GM23248 (cell line): ENCODE measurements around the gene B4GALT6. TPM values are rescaled to one million over a fixed set of nuclear protein-coding genes. Genes with fewer than 3 reads are reported as not detected.

Source experiments
- DNase-seq: peaks from one replicate; pipeline ENCODE4 v3.0.0-alpha.2; 2015
- H2AFZ ChIP-seq: fragments of 200-600 bp; sonication (generic); 2 replicates; pipeline ENCODE4 v1.6.1; 2016; ENCODE audit warnings: antibody characterized with exemption
- H3F3A ChIP-seq: fragments of 200-600 bp; sonication (generic); 2 replicates; pipeline ENCODE4 v1.6.1; 2016; ENCODE audit warnings: mild to moderate bottlenecking, antibody characterized with exemption, mixed run types; ENCODE audit not compliant: insufficient read depth
- H3K27ac ChIP-seq: fragments of 200-600 bp; sonication (generic); 2 replicates; pipeline ENCODE4 v1.5.1; 2016; ENCODE audit warnings: mild to moderate bottlenecking
- H3K27me3 ChIP-seq: fragments of 200-600 bp; sonication (generic); replicated peaks from 2 replicates; pipeline ENCODE4 v1.6.1; 2016; ENCODE audit warnings: mild to moderate bottlenecking; ENCODE audit not compliant: insufficient read depth
- H3K36me3 ChIP-seq: fragments of 200-600 bp; sonication (generic); 2 replicates; pipeline ENCODE4 v1.6.1; 2016; ENCODE audit warnings: low read depth, mild to moderate bottlenecking
- H3K4me1 ChIP-seq: fragments of 200-600 bp; sonication (generic); 2 replicates; pipeline ENCODE4 v1.6.1; 2016; ENCODE audit warnings: mild to moderate bottlenecking; ENCODE audit not compliant: insufficient read depth
- H3K4me2 ChIP-seq: fragments of 200-600 bp; sonication (generic); one replicate; pipeline ENCODE4 v1.6.1; 2016; ENCODE audit warnings: mild to moderate bottlenecking; ENCODE audit not compliant: unreplicated experiment
- H3K4me3 ChIP-seq: fragments of 200-600 bp; sonication (generic); 2 replicates; pipeline ENCODE4 v1.5.1; 2016; ENCODE audit warnings: mild to moderate bottlenecking
- H3K79me2 ChIP-seq: fragments of 200-600 bp; sonication (generic); 2 replicates; pipeline ENCODE4 v1.6.1; 2016; ENCODE audit warnings: mild to moderate bottlenecking; ENCODE audit not compliant: insufficient read depth
- H3K9ac ChIP-seq: fragments of 200-600 bp; sonication (generic); 2 replicates; pipeline ENCODE4 v1.6.1; 2016; ENCODE audit warnings: mild to moderate bottlenecking
- H3K9me2 ChIP-seq: fragments of 200-600 bp; sonication (generic); 2 replicates; pipeline ENCODE4 v1.6.1; 2016; ENCODE audit warnings: mixed run types, mild to moderate bottlenecking, moderate library complexity; ENCODE audit not compliant: insufficient read depth
- H3K9me3 ChIP-seq: fragments of 200-600 bp; sonication (generic); one replicate; pipeline ENCODE4 v1.6.1; 2017; ENCODE audit warnings: low read depth
- H4K20me1 ChIP-seq: fragments of 200-600 bp; sonication (generic); 2 replicates; pipeline ENCODE4 v1.6.0; 2016; ENCODE audit not compliant: insufficient read depth
- EZH2 ChIP-seq: fragments of 200-600 bp; sonication (generic); IDR thresholded peaks from 2 replicates; pipeline ENCODE4 v1.6.1; 2018; ENCODE audit warnings: antibody characterized with exemption, mild to moderate bottlenecking; ENCODE audit not compliant: insufficient read depth, poor library complexity, severe bottlenecking
- EZH2phosphoT487 ChIP-seq: fragments of 200-600 bp; sonication (generic); IDR thresholded peaks from 2 replicates; pipeline ENCODE4 v1.6.1; 2018; ENCODE audit warnings: antibody characterized with exemption, moderate library complexity, mild to moderate bottlenecking, low read depth; ENCODE audit not compliant: insufficient read depth
- WGBS, 2 experiments: methylation state at CpG; one replicate each; pipeline ENCODE4 v1.1.6; 2015 to 2017; ENCODE audit warnings: low lambda C conversion rate in 2 of 2, low coverage in 1 of 2; ENCODE audit errors: missing lambda C conversion rate in 2 of 2; 5-methylcytosine and 5-hydroxymethylcytosine counted together
- in situ Hi-C: fragments of 300-500 bp; cut with MboI; formaldehyde crosslinking; loops from 2 replicates; pipeline ENCODE4 v1.15.0; 2020
- polyA plus RNA-seq: library from polyadenylated mRNA; unstranded; fragments of >200 nt; fragmentation: Nextera tagmentation; extraction: Ambion mirVana; gene quantifications from 2 replicates; pipeline ENCODE4 v1.2.1, GENCODE V29; 2016
- total RNA-seq: library from RNA; depleted of rRNA; stranded (reverse); fragments of >200 nt; shearing (Covaris generic); gene quantifications from 2 replicates; pipeline ENCODE4 v1.2.3, GENCODE V29; 2014

Gene B4GALT6
- total and polyA plus RNA-seq, 2 experiments from 2014 or later, result 1.2 to 2.4 TPM

DNA sequence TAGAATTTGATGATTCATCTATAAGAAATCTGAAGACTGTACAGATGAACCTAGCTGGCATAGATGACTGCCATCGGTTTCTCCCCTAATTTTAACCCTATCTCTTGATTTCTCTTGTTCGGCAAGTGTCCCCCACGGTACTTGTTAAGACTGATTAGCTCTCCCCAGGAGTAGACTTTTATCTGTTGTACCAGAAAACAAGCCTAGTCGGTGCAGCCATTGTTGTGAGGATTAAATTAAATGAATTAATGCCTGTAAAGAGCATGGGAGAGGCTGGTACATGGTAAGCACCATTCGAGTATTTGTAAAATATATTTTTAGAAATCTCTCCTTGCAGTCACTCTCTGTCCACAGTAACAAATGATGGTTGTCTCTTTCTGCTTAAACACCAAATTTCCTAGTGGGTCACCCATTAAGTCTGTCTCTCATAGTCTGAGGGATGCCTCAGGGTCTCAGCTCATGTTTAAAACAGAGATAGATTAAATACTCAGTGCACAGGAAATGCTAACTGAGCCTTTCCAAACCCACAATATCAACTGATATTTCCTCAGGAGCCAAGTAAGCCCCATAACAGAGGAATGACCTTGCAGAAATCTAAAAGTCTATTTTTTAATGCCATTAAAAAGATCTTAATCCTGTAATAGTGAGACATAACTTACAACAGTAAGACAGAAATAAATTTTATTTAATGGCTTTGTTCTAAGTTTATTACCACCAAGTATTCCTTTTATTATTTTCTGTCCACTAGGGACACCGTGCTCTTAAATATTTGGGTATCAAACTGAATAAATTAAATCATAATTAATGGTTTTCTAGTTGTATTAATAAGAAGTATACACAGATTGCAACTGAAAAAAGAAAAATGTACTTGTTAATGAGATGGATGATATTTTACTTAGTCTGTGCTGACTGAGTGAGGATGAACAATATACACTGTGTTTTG lies 2.9 kb upstream of the B4GALT6 start:
- H3K27me3 ChIP-seq, result no peaks in the 10 kb centered on the region
- H3K4me3 ChIP-seq, result no peak overlapping the region
- H3K9ac ChIP-seq, result no peak overlapping the region
- no peak overlapping the region for H3K27ac ChIP-seq
- H3K9me2 ChIP-seq, result no peaks in the 10 kb centered on the region
- H4K20me1 ChIP-seq, result no peaks in the 10 kb centered on the region
- TF ChIP-seq EZH2 (no peak), EZH2phosphoT487 (no peak)
- no peaks in the 10 kb centered on the region for H3K36me3 ChIP-seq
- no peak overlapping the region for H2AFZ ChIP-seq
- no peak overlapping the region for H3K4me2 ChIP-seq
- H3K79me2 ChIP-seq, result no peaks in the 10 kb centered on the region
- no peaks in the 10 kb centered on the region for H3K4me1 ChIP-seq
- DNase-seq, result peak; percentile 9
- no peaks in the 10 kb centered on the region for H3F3A ChIP-seq
- 79 to 85% methylated on average over 6 of the region's 6 CpGs for WGBS, 2 experiments
- in situ Hi-C loops, result no loop called here
- H3K9me3 ChIP-seq, result no peaks in the 10 kb centered on the region

DNA sequence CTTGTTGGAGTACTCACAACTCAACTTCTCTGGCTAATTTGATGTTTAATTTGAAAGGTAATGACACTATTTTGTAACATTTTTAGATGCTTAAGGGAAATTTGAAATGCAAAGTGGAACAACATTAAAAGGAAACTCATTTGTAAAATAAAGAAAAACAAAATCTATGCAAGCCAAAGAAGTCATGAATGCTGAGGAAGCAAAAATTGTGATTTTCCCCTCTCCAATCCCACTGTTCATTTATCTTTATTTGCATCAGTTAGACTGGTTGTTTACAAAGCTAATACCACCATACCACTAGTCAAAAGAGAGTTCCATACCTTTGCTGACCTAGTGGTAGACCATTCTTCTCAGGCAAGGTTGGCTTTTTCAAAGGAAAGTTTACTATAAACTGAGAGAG lies 2.2 kb upstream of the B4GALT6 start:
- no peaks in the 10 kb centered on the region for H3F3A ChIP-seq
- no peaks in the 10 kb centered on the region for H3K27me3 ChIP-seq
- H3K4me2 ChIP-seq, result no peak overlapping the region
- no peak overlapping the region for H2AFZ ChIP-seq
- H3K9me2 ChIP-seq, result no peaks in the 10 kb centered on the region
- H3K9me3 ChIP-seq, result no peaks in the 10 kb centered on the region
- TF ChIP-seq EZH2 (no peak), EZH2phosphoT487 (no peak)
- H3K79me2 ChIP-seq, result no peaks in the 10 kb centered on the region
- H3K9ac ChIP-seq, result no peak overlapping the region
- no peaks in the 10 kb centered on the region for H3K4me1 ChIP-seq
- no peak for DNase-seq
- H3K4me3 ChIP-seq, result no peak overlapping the region
- H3K36me3 ChIP-seq, result no peaks in the 10 kb centered on the region
- in situ Hi-C loops, result no loop called here
- H4K20me1 ChIP-seq, result no peaks in the 10 kb centered on the region
- no peak overlapping the region for H3K27ac ChIP-seq

DNA sequence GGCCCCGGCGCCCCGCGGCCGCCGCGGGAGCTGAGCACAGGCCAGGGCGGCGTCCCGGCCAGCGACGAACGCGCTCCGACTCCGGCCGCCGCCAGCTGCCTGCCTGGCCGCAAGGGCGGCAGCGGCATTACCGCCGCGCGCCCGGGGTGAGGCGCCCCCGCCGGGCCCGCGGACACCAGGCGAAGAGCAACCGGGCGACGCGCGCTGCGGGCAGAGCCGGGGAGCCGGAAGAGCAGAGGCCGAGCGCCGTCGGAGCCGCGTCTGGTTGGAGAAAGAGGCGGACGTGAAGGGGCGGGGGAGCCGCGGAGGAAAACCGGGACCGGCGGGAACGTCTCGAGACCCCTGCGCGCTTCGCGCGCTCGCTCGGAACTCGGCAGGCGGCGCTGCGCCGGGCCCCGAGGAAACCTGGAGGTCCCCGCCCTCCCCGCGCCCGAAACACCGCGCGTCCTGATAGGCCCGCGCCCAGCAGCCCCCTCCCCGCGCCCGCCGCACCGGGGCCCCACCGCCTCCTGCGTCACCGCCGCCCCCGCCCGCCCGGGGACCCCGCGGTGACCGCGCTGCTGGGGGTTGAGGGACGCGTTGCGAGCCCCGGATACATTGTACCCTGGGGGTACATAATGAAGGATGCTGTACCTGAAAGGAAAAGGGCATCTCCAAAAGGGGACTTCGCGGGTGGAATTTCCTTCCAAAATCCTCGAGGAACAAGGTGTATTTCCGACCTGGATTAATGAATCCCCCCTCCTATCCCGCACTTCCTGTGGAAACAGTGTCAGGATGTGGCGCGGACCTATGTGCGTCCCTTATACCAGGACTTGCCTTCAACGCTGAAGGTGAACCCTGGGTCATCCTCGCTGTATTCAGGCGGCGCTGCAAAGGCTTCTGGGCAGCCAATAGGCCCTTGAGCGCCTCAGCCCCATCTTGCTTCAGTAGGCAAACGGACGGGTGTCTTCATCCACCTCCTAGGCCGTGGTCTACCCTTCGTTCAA lies 1.0 kb upstream of the B4GALT6 start:
- Histone ChIP-seq H3K4me1 (no peaks in the 10 kb centered on the region), H3F3A (no peaks in the 10 kb centered on the region), H2AFZ (peak overlapping the region; percentile 87), H3K9ac (peak overlapping the region; percentile 35; the same call in 1 of the 2 replicates), H3K27ac (no peak overlapping the region), H3K4me3 (peak overlapping the region; percentile 76), H3K9me2 (no peaks in the 10 kb centered on the region), H3K36me3 (no peaks in the 10 kb centered on the region), H3K79me2 (no peaks in the 10 kb centered on the region), H3K4me2 (no peak overlapping the region), H3K9me3 (no peaks in the 10 kb centered on the region), H3K27me3 (no peaks in the 10 kb centered on the region), H4K20me1 (no peaks in the 10 kb centered on the region)
- TF ChIP-seq EZH2phosphoT487 (no peak), EZH2 (no peak)
- 5 to 8% methylated on average over 56 to 88 of the region's 115 CpGs for WGBS, 2 experiments
- in situ Hi-C loops, result no loop called here
- DNase-seq, result peak; percentile 85

DNA sequence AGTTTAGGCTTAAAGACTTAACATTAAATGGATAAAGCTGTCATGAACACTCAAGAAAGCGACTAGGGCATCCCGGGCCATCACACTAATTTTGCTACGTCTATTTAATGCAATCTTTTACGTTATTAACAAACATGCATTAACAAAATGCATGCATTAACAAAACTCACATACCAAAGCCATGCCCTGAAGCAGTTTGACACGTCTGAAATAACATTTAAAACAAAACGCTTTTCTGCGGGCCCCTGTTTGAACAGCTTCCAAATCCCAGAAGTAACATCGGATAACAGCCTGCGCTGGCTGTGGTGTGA lies 458 bp downstream of the B4GALT6 start:
- TF ChIP-seq EZH2, result no peak
- TF ChIP-seq EZH2phosphoT487, result no peak
- peak overlapping the region; percentile 87 for H2AFZ ChIP-seq
- in situ Hi-C loops, result no loop called here
- no peaks in the 10 kb centered on the region for H3K9me2 ChIP-seq
- H3K79me2 ChIP-seq, result no peaks in the 10 kb centered on the region
- 30 to 32% methylated on average over 9 of the region's 9 CpGs for WGBS, 2 experiments
- peaks cover 9% of the 10 kb centered on the region for H3K4me1 ChIP-seq
- H4K20me1 ChIP-seq, result no peaks in the 10 kb centered on the region
- H3K9ac ChIP-seq, result peak overlapping the region; percentile 40; the same call in 1 of the 2 replicates
- no peaks in the 10 kb centered on the region for H3K36me3 ChIP-seq
- H3K27ac ChIP-seq, result no peak overlapping the region
- peak overlapping the region; percentile 76 for H3K4me3 ChIP-seq
- H3K9me3 ChIP-seq, result no peaks in the 10 kb centered on the region
- no peak for DNase-seq
- H3F3A ChIP-seq, result peaks cover 12% of the 10 kb centered on the region
- H3K27me3 ChIP-seq, result no peaks in the 10 kb centered on the region
- H3K4me2 ChIP-seq, result peak overlapping the region; percentile 80
